HG03442 (cell line): ENCODE data around the gene INF2.
"Not testable (repeated sequence)": the region's sequence is repeated elsewhere in the genome, so short reads cannot be mapped to it uniquely, and the experiment has no call there.

Experiments
- ATAC-seq: cut with Tn5 transposase; IDR thresholded peaks from one replicate; pipeline ENCODE4 v1.9.1; 2021; ENCODE audit warnings: mild to moderate bottlenecking, moderate library complexity; ENCODE audit not compliant: unreplicated experiment

Gene INF2

DNA sequence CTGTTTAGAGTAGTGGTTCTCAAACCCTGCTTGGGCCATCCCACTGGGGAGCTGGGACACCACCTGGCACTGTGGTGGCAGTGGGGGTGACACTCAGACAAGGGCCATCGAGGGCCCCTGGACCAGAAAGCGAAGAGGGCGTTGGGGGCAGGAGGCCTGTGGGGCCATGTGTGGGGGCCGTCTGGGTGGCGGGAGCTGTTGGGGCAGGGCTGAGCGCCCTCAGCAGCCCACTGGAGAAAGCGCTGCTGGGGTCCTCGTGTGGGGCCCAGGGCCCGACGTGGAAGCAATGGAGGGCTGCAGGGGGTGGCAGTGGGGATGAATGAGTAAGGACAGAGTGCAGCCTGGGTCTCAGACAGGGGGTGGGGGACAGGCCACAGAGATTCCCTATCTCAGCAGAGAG lies 28.7 kb downstream of the INF2 start:
- ATAC-seq, result no peak

DNA sequence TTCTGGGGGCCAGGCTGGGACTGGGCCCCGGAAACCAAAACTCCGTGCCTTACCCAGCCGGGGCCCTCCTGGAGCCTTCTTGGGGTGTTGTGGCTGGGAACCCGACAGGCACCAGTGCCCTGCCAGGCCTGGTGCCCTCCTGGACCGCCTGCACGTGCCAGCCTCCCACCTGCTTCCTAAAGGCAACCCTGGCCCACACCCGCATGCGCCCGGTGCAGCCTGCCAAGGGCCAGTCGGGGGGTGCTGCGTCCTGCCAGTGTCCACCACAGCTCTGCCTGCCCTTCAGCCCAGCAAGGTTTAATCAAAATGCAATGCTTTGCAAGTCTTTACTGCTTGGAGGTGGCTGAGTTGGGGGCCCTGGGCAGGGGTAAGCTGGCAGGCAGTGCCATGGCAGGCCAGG lies 29.5 kb downstream of the INF2 start:
- ATAC-seq, result no peak

DNA sequence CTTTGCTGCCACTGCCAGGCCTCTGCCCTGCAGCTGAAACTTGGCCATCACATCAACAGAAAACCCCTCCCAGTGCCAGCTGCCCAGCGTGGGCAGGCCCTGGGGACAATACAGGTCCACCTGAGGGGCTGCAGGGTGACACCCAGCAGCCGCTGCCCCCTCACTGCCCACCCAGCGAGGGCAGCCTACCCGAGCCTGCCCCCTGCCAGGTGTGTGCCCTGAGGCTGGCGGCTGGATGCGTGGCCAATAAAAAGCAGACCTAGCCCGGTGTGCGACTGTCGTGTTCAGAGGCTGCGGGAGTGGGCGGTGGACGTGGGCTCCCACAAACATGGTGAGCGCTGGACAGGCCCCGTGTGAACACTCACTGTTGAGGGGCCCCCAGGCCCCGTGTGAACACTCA lies 29.9 kb downstream of the INF2 start:
- no peak for ATAC-seq

- ATAC-seq, result no peak
Observed at GRCh38 chr14:104721505-104722431, 32.4 kb downstream of the INF2 start.

- ATAC-seq, result no peak
Observed at GRCh38 chr14:104722938-104723650, 33.7 kb downstream of the INF2 start.

- no peak for ATAC-seq
Observed at GRCh38 chr14:104723651-104724406, 34.4 kb downstream of the INF2 start, which contains the start of gene ADSS1. Gene ADSS1, plus strand, starts transcription at chr14:104724229. Its CDS starts 42 bp downstream, at chr14:104724271.

GRCh38 chr14:104724407-104724980 lies 35.1 kb downstream of the INF2 start:
- ATAC-seq, result no peak

- ATAC-seq, result no peak
Observed at GRCh38 chr14:104724981-104725771, 35.8 kb downstream of the INF2 start.

DNA sequence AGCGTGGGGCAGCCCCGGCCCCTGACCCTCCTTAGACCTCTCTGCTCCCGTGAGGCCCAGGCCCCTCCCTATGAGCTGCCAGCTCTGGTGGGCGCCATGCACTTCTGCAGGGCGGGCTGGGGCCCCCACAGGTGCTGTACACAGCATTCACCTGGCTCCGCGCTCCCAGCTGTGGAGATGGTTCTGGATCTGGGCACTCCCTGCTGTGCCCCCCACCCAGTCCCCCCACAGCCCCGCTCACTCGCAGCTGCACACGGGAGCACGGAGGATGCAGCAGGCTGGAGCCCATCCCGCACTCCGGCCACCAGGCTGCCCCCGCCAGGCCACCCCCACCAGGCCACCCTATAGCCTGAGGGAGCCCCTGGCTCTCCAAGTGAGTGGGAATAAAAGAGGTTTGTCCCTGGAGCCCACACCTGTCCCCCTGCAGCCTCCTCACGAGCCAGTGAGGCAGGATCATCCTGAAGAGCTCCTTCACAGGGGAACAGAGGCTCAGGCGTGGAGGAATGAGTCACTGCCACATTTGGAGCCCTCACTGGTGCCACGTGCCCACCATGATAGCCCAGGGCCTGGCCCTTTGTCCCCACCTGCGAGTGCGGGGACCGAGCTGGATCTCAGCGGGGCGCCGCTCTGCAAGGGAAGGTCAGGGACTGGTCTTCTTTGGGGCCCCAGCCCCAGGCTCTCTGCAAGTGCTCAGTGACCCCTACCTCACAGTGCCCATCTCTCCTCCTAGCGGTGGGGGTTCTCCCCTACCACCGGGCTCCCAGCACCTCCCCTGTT lies 36.5 kb downstream of the INF2 start:
- no peak for ATAC-seq

DNA sequence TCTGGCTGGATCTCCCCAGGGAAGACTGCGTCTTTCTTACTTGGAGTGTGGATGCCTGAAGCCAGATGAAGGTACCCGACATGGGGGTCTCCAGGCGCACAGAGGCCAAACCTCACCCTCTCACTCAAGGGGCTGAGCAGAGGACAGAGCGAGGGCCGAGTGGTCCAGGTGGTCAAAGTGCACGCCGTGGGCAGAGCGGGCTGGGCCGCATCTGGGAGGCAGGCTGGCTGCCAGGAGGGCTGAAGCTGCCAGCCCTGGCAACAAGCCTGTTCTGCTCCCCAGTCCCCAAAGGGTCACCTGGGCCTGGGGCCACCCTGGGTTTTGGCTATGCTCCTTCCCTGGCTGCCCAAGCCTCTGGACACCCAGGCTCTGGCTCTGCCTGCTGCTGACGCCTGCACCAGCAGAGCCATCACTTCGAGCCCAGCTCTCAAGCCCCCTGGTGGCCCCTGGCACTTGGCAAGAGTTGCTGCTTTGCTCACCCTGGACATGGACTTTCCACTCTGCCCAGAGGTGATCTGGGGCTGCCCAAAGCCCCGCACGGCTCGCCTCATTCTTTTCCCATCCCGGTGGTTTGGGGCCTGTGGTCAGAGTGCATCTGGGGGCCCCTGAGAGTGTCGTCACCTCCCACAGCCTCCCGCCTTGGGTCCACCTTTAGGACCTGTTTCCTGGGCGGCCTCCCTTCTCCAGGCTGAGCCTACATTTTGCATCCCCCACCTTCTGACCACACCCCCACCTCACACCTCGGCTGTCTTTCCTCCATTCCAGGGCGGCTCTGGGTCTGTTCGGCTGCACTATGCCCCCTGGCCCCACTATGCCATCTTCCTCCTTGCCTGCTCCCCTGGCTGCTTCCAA lies 37.4 kb downstream of the INF2 start:
- no peak for ATAC-seq

DNA sequence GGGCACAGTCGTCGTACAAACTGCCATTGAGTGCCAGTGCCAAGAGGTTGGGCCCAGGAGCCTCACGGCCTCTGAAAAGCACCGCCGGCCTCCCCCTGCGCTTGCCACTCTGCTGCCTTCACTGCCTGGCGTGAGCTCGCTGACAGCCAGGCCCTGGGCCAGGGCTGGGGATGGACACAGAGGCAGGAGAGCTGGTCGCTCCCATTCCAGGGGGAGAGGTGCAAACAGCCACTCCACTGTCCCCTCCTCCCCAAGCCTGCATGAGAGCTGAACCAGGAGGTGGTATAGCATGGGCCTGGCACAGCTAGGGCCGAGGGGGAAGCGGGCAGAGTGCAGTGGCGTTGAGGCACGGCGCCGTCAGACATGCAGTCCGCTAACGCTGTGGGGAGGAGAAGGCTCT lies 39.2 kb downstream of the INF2 start:
- no peak for ATAC-seq

GRCh38 chr14:104729176-104729834 lies 39.9 kb downstream of the INF2 start:
- not testable (repeated sequence) for ATAC-seq

GRCh38 chr14:104729835-104730181 lies 40.4 kb downstream of the INF2 start:
- ATAC-seq, result no peak

DNA sequence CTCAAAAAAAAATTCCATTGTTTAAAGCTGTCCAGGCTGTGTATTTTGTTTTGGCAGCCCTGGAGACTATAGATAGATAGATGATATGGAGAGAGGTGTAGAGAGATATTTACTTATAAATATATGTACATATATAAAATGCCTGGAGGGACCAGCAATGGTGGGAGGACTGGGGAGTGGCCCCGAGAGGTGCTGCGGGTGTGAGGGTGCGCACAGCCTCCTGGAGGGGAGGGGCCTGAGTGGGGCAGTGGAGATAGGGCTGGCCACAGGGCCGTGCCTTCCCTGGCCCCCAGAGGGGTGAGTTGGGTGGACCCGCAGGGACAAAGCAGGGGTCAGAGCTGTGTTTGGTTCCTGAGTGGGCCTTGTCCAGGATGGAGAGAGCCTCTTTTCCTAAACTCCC lies 41.1 kb downstream of the INF2 start:
- ATAC-seq, result no peak

- no peak for ATAC-seq
Observed at GRCh38 chr14:104731320-104732294, 42.2 kb downstream of the INF2 start.

DNA sequence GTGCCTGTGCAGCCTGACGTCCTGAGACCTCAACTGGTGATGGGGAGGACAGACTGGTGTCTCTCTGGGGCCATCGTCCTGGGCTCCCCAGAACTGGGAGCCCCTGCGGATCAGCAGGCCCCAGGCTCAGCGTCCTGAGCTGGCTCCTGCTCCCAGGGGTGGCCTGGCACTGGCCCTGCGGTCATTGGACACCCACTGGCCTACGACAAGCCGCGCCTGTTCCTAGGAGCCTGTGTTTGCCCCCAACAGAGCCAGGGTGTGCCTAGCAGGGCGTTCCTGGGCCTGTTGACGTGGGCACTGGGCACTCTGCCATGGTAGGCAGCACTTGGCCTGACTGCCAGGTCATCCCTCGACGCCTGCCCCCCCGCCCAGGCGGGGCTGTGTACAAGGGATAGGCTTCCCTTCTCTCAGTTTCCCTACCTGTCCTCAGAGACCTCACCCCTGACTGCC lies 43.0 kb downstream of the INF2 start:
- ATAC-seq, result no peak
